Measurements from ENCODE around the gene C5orf22.

- TF ChIP-seq REST (IDR thresholded peaks at IDR 0.05; ENCODE audit: low read depth, low read length) (no peak), YY1 (IDR thresholded peaks at IDR 0.05; ENCODE audit: low read depth, low read length) (no peak), POLR2A (IDR thresholded peaks at IDR 0.05; ENCODE audit: low read depth, low read length) (no peak), PRDM15 (CRISPR knock-in tag; IDR thresholded peaks at IDR 0.05) (no peak), CTCF (IDR thresholded peaks at IDR 0.05 in 2 of 3, conservative IDR thresholded peaks at IDR 0.05 in 1 of 3; ENCODE audit: control insufficient read depth in 2 of 3, extremely low read depth in 1 of 3, insufficient read depth in 1 of 3, low read depth in 3 of 3, low read length in 3 of 3) (no peak), POLR2AphosphoS5 (IDR thresholded peaks at IDR 0.05; ENCODE audit: low read length) (no peak), SUPT20H (IDR thresholded peaks at IDR 0.05; ENCODE audit: borderline replicate concordance, control insufficient read depth, low read depth, low read length) (no peak), EP300 (IDR thresholded peaks at IDR 0.05; ENCODE audit: borderline replicate concordance in 1 of 2, control insufficient read depth in 1 of 2, low read depth in 2 of 2, low read length in 2 of 2) (no peak), RELA (IDR thresholded peaks at IDR 0.05; ENCODE audit: borderline replicate concordance, partially characterized antibody) (no peak), NRF1 (conservative IDR thresholded peaks at IDR 0.05; ENCODE audit: low read depth, low read length) (no peak), CHD1 (IDR thresholded peaks at IDR 0.05; ENCODE audit: low read depth, low read length) (no peak), BACH1 (IDR thresholded peaks at IDR 0.05; ENCODE audit: borderline replicate concordance) (no peak)
Observed at GRCh38 chr5:31583129-31583528, 51.0 kb downstream of the C5orf22 start.
